GM12801 (cell line): ENCODE results near the gene MUTYH.

Experiments
- TF ChIP-seq, protein P1 (sequence below): IDR thresholded peaks from one replicate; pipeline ENCODE4 v1.5.1; 2011; ENCODE audit warnings: control low read depth; ENCODE audit not compliant: insufficient read length; ENCODE audit errors: extremely low read depth

Gene MUTYH

DNA sequence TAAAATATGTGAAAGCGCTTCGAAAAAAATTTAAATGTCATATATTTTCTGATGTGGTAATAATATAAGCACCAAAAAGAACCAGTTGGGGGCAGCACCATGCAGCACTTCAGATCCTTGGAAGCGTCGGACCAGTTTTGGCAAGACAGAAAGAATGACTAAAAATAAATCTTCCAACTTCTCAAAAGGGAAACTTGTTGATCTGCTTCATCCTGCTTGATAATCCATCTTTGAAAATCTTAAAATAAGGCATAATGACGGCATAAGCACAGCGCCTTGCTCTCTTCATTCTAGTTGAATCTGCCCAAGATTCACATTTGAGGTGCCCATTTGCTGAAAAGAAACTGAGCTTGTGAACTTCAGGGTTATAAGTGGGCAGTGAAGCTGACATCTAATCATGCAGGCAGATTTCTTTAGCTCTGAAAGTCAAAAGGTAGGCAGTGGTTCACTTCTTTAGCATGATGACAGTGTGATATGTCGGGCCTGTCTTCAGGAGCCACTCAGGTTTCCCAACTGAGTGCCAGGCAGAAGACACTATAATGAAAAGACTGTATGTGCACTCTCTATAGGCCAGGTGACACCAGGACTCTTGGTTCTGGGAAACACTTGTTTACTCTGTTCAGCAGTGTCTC lies 19.8 kb upstream of the MUTYH start:
- TF ChIP-seq, protein P1, sequence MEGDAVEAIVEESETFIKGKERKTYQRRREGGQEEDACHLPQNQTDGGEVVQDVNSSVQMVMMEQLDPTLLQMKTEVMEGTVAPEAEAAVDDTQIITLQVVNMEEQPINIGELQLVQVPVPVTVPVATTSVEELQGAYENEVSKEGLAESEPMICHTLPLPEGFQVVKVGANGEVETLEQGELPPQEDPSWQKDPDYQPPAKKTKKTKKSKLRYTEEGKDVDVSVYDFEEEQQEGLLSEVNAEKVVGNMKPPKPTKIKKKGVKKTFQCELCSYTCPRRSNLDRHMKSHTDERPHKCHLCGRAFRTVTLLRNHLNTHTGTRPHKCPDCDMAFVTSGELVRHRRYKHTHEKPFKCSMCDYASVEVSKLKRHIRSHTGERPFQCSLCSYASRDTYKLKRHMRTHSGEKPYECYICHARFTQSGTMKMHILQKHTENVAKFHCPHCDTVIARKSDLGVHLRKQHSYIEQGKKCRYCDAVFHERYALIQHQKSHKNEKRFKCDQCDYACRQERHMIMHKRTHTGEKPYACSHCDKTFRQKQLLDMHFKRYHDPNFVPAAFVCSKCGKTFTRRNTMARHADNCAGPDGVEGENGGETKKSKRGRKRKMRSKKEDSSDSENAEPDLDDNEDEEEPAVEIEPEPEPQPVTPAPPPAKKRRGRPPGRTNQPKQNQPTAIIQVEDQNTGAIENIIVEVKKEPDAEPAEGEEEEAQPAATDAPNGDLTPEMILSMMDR: no peak

GRCh38 chr1:45356186-45356585 lies 15.9 kb upstream of the MUTYH start:
- TF ChIP-seq, protein P1: no peak

DNA sequence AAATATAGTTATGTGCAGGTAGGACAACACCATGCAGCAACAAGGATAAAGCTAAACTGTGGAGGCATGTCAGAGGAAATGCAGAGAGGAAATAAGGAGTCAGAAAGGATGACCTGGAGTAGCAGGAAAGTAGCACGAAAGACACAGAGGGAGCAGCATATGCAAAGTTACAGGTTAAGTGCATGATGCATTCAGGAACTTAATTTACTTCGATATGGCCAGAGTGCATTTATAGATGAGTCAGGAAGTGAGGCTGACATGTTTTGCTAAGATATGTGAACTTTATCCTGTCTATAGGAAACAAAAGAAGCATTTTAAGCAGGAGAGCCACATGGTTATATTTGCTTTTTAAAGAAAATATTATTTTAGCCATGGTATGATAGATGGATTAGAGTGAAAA lies 15.4 kb upstream of the MUTYH start:
- TF ChIP-seq, protein P1: no peak

GRCh38 chr1:45354838-45355237 lies 14.6 kb upstream of the MUTYH start:
- TF ChIP-seq, protein P1: no peak

GRCh38 chr1:45353685-45354084 lies 13.4 kb upstream of the MUTYH start:
- TF ChIP-seq, protein P1: no peak

- TF ChIP-seq, protein P1: no peak
Observed at GRCh38 chr1:45351508-45351907, 11.3 kb upstream of the MUTYH start.

- TF ChIP-seq, protein P1: no peak
Observed at GRCh38 chr1:45348966-45349677, 8.9 kb upstream of the MUTYH start.
